ENCODE results near the gene SMPDL3A.

- TF ChIP-seq ZC3H4 (CRISPR knock-in tag; IDR thresholded peaks at IDR 0.05; ENCODE audit: borderline replicate concordance), result no peak
- TF ChIP-seq ZBTB40 (IDR thresholded peaks at IDR 0.05), result no peak
- TF ChIP-seq ZBTB40 (CRISPR knock-in tag; IDR thresholded peaks at IDR 0.05), result no peak
- no peak for TF ChIP-seq TOE1 (IDR thresholded peaks at IDR 0.05; ENCODE audit: borderline replicate concordance)
- no peak for TF ChIP-seq TOE1 (CRISPR knock-in tag; IDR thresholded peaks at IDR 0.05; ENCODE audit: borderline replicate concordance, low read depth)
- TF ChIP-seq ZKSCAN1 (IDR thresholded peaks at IDR 0.05; ENCODE audit: low read depth, low read length), result no peak
- no peak for TF ChIP-seq FOXP1 (CRISPR knock-in tag; IDR thresholded peaks at IDR 0.05)
- TF ChIP-seq CTCF (IDR thresholded peaks at IDR 0.05 in 2 of 3, conservative IDR thresholded peaks at IDR 0.05 in 1 of 3; ENCODE audit: insufficient read depth in 2 of 3, low read depth in 1 of 3, low read length in 3 of 3), result no peak
- no peak for TF ChIP-seq FOXK2 (conservative IDR thresholded peaks at IDR 0.05 in 1 of 2, IDR thresholded peaks at IDR 0.05 in 1 of 2; ENCODE audit: low read depth in 2 of 2)
- TF ChIP-seq CBX8 (IDR thresholded peaks at IDR 0.05; ENCODE audit: borderline replicate concordance, extremely low read depth, low read depth, low read length, poor library complexity, severe bottlenecking), result no peak
- no peak for TF ChIP-seq MXI1 (IDR thresholded peaks at IDR 0.05; ENCODE audit: low read depth, low read length)
- no peak for TF ChIP-seq DMBX1 (CRISPR knock-in tag; IDR thresholded peaks at IDR 0.05; ENCODE audit: borderline replicate concordance)
- TF ChIP-seq EGR1 (conservative IDR thresholded peaks at IDR 0.05), result no peak
Measured at GRCh38 chr6:122803171-122803661, 14.2 kb downstream of the SMPDL3A start.
